Panc1 (cell line): ENCODE measurements around the gene GRHL3. TPM values are rescaled to one million over a fixed set of nuclear protein-coding genes. Genes with fewer than 3 reads are reported as not detected.

Experiments
- ATAC-seq: fragments of 200-7000 bp; cut with Tn5 transposase; 2 replicates; pipeline ENCODE4 v1.9.1; 2020; ENCODE audit warnings: mild to moderate bottlenecking, moderate library complexity
- BruUV-seq: library from RNA; stranded (reverse); fragments of 400-500 nt; replicated peaks from 2 replicates; lab custom pipeline; 2021; lab: Mats Ljungman, UMichigan
- CTCF ChIA-PET: fragments of 300-600 bp; sonication (Branson Sonifier 250); formaldehyde crosslinking; loops from one replicate; lab custom pipeline; 2022; ENCODE audit warnings: antibody characterized with exemption; lab: Charles Lee
- POLR2A ChIA-PET: fragments of 300-600 bp; sonication (Branson Sonifier 250); formaldehyde crosslinking; loops from one replicate; lab custom pipeline; 2022; ENCODE audit warnings: antibody characterized with exemption; lab: Charles Lee
- DNase-seq: peaks from one replicate; pipeline ENCODE4 v3.0.0-alpha.2; 2010; ENCODE audit warnings: low read depth, low spot score
- H3K27ac ChIP-seq: 2 replicates; pipeline ENCODE4 v1.5.1; 2011; ENCODE audit warnings: mild to moderate bottlenecking, low read length, inconsistent platforms
- H3K27me3 ChIP-seq: fragments of 200-500 bp; sonication (Bioruptor generic); 2 replicates; pipeline ENCODE4 v1.6.0; 2014; ENCODE audit warnings: low read length, inconsistent platforms; ENCODE audit not compliant: control insufficient read depth, insufficient read depth
- H3K36me3 ChIP-seq: fragments of 200-500 bp; sonication (Bioruptor generic); 2 replicates; pipeline ENCODE4 v1.5.1; 2014; ENCODE audit warnings: inconsistent platforms, mild to moderate bottlenecking, low read length, moderate library complexity; ENCODE audit not compliant: control insufficient read depth, insufficient read depth
- H3K4me1 ChIP-seq: 2 replicates; pipeline ENCODE4 v1.5.1; 2011; ENCODE audit warnings: inconsistent platforms, mild to moderate bottlenecking, low read length, moderate library complexity; ENCODE audit not compliant: control insufficient read depth, insufficient read depth
- H3K4me3 ChIP-seq, 2 experiments: 2 replicates each; pipeline ENCODE4 v1.5.1; 2011 to 2012; ENCODE audit warnings: low read depth in 2 of 2, low read length in 2 of 2, mild to moderate bottlenecking in 2 of 2, inconsistent platforms in 1 of 2, moderate library complexity in 1 of 2
- H3K9me3 ChIP-seq: fragments of 200-500 bp; sonication (Bioruptor generic); 2 replicates; pipeline ENCODE4 v1.5.1; 2014; ENCODE audit warnings: low read depth, mild to moderate bottlenecking, inconsistent platforms, low read length, moderate library complexity; ENCODE audit not compliant: control insufficient read depth, insufficient read depth
- POLR2AphosphoS5 ChIP-seq: IDR thresholded peaks from 2 replicates; pipeline ENCODE4 v1.6.1; 2012; ENCODE audit warnings: mild to moderate bottlenecking, low read depth, low read length, moderate library complexity
- REST ChIP-seq, 2 experiments: IDR thresholded peaks; 2 replicates each; pipeline ENCODE4 v1.6.1; 2011 to 2012; ENCODE audit warnings: low read depth in 2 of 2, control low read depth in 1 of 2, low read length in 1 of 2, mild to moderate bottlenecking in 1 of 2, moderate library complexity in 1 of 2; ENCODE audit not compliant: insufficient read depth in 1 of 2
- SIN3A ChIP-seq: IDR thresholded peaks from 2 replicates; pipeline ENCODE4 v1.6.1; 2012; ENCODE audit warnings: low read depth, mild to moderate bottlenecking, low read length, moderate library complexity, borderline replicate concordance; ENCODE audit not compliant: insufficient read depth
- TCF7L2 ChIP-seq: IDR thresholded peaks from 2 replicates; pipeline ENCODE4 v1.6.1; 2011; ENCODE audit warnings: mild to moderate bottlenecking, low read depth, low read length, inconsistent platforms
- in situ Hi-C: cut with HindIII; loops from 2 replicates; pipeline ENCODE4 v1.10.0; 2016; ENCODE audit warnings: low sequenced_read_pairs, low pct_unique_long_range_greater_than_20kb
- intact Hi-C: fragments of 100-400 bp; cut with micrococcal nuclease; formaldehyde crosslinking; loops from one replicate; pipeline ENCODE4 v1.10.0; 2022; ENCODE audit not compliant: unreplicated experiment
- total RNA-seq: library from RNA; stranded (reverse); gene quantifications from one replicate; pipeline ENCODE4 v1.2.1, GENCODE V29; 2021; ENCODE audit not compliant: unreplicated experiment
- TF ChIP-seq, protein P1 (sequence below): fragments of 450-650 bp; IDR thresholded peaks from 2 replicates; pipeline ENCODE4 v1.5.1; 2017; ENCODE audit warnings: mild to moderate bottlenecking

GRHL3 gene
- total RNA-seq, 1 experiment from 2014 or later, result 16.7 TPM

DNA sequence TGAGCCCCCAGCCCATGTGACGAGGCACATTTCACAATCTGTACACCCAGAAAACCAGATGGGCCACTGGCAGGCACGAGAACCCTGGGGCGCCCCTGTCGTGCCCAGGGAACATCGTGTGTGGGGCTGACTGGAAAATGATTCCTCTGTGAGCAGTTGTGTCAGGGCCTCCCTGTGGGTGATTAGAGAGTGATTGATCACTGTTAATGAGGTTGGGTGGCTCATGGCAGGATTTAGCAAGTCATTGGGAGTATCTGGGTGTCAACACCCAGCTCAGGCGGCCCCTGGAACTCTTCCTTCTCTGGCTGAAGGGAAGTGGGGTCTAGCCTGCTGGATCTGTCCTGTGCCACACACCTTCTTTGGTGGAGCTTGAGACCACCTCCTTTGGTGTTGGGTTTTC lies 5.7 kb downstream of the GRHL3 start:
- no peak for TF ChIP-seq REST (IDR thresholded peaks at IDR 0.05; ENCODE audit: insufficient read depth in 1 of 2, low read depth in 2 of 2, low read length in 1 of 2)
- TF ChIP-seq POLR2AphosphoS5, result no peak
- TF ChIP-seq SIN3A, result no peak
- TF ChIP-seq TCF7L2, result no peak
- TF ChIP-seq, protein P1, sequence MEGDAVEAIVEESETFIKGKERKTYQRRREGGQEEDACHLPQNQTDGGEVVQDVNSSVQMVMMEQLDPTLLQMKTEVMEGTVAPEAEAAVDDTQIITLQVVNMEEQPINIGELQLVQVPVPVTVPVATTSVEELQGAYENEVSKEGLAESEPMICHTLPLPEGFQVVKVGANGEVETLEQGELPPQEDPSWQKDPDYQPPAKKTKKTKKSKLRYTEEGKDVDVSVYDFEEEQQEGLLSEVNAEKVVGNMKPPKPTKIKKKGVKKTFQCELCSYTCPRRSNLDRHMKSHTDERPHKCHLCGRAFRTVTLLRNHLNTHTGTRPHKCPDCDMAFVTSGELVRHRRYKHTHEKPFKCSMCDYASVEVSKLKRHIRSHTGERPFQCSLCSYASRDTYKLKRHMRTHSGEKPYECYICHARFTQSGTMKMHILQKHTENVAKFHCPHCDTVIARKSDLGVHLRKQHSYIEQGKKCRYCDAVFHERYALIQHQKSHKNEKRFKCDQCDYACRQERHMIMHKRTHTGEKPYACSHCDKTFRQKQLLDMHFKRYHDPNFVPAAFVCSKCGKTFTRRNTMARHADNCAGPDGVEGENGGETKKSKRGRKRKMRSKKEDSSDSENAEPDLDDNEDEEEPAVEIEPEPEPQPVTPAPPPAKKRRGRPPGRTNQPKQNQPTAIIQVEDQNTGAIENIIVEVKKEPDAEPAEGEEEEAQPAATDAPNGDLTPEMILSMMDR, result no peak
- H3K4me1 ChIP-seq, result peaks cover 28% of the 10 kb centered on the region
- POLR2A ChIA-PET, result no interaction called here
- DNase-seq (no peak), ATAC-seq (no peak)
- CTCF ChIA-PET, result interaction anchor here (1.9 kb wide), 1 partner anchor 67 kb away, joined by 4 read pairs; no protein-coding TSS in a partner anchor
- H3K36me3 ChIP-seq, result no peaks in the 10 kb centered on the region
- no peaks in the 10 kb centered on the region for H3K9me3 ChIP-seq
- peak overlapping the region; percentile 29; the same call in 1 of the 2 replicates for H3K27ac ChIP-seq
- no peaks in the 10 kb centered on the region for H3K27me3 ChIP-seq
- in situ Hi-C loops (no loop called here), intact Hi-C loops (no loop called here)
- no TSS peak for BruUV-seq
- H3K4me3 ChIP-seq, result no peak overlapping the region

- DNase-seq (no peak), ATAC-seq (no peak)
- TF ChIP-seq TCF7L2, result peak; percentile 72
- TF ChIP-seq, protein P1, result no peak
- CTCF ChIA-PET, result interaction anchor here (1.9 kb wide), 1 partner anchor 66 kb away, joined by 4 read pairs; no protein-coding TSS in a partner anchor
- peaks cover 23% of the 10 kb centered on the region for H3K4me1 ChIP-seq
- POLR2A ChIA-PET, result no interaction called here
- in situ Hi-C loops, result no loop called here
- intact Hi-C loops, result no loop called here
- no peaks in the 10 kb centered on the region for H3K36me3 ChIP-seq
- BruUV-seq, result no TSS peak
- H3K9me3 ChIP-seq, result no peaks in the 10 kb centered on the region
- no peak overlapping the region for H3K4me3 ChIP-seq
- H3K27ac ChIP-seq, result no peak overlapping the region; the same call in 1 of the 2 replicates
- no peaks in the 10 kb centered on the region for H3K27me3 ChIP-seq
Measured at GRCh38 chr1:24325587-24326449, 6.7 kb downstream of the GRHL3 start.
